PFSK-1 (cell line): ENCODE measurements around the gene PPP1R3D.

ENCODE experiments used
- POLR2AphosphoS5 ChIP-seq: IDR thresholded peaks from 2 replicates; pipeline ENCODE4 v1.6.1; 2012; ENCODE audit warnings: low read depth, mild to moderate bottlenecking, control low read depth, low read length, moderate library complexity
- TF ChIP-seq, protein P1 (sequence below), 2 experiments: IDR thresholded peaks; 2 replicates each; pipeline versions ENCODE4 v1.6.1 to v1.8.0; 2011 to 2012; ENCODE audit warnings: low read depth in 2 of 2, low read length in 2 of 2, control low read depth in 1 of 2, inconsistent platforms in 1 of 2, mild to moderate bottlenecking in 1 of 2, moderate library complexity in 1 of 2; ENCODE audit not compliant: insufficient read depth in 1 of 2

GRCh38 chr20:59911041-59911440 is 29.1 kb downstream of the PPP1R3D start:
- no peak for TF ChIP-seq POLR2AphosphoS5
- TF ChIP-seq, protein P1, sequence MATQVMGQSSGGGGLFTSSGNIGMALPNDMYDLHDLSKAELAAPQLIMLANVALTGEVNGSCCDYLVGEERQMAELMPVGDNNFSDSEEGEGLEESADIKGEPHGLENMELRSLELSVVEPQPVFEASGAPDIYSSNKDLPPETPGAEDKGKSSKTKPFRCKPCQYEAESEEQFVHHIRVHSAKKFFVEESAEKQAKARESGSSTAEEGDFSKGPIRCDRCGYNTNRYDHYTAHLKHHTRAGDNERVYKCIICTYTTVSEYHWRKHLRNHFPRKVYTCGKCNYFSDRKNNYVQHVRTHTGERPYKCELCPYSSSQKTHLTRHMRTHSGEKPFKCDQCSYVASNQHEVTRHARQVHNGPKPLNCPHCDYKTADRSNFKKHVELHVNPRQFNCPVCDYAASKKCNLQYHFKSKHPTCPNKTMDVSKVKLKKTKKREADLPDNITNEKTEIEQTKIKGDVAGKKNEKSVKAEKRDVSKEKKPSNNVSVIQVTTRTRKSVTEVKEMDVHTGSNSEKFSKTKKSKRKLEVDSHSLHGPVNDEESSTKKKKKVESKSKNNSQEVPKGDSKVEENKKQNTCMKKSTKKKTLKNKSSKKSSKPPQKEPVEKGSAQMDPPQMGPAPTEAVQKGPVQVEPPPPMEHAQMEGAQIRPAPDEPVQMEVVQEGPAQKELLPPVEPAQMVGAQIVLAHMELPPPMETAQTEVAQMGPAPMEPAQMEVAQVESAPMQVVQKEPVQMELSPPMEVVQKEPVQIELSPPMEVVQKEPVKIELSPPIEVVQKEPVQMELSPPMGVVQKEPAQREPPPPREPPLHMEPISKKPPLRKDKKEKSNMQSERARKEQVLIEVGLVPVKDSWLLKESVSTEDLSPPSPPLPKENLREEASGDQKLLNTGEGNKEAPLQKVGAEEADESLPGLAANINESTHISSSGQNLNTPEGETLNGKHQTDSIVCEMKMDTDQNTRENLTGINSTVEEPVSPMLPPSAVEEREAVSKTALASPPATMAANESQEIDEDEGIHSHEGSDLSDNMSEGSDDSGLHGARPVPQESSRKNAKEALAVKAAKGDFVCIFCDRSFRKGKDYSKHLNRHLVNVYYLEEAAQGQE (IDR thresholded peaks at IDR 0.05; ENCODE audit: insufficient read depth in 1 of 2, low read depth in 2 of 2, low read length in 2 of 2), result no peak
